Left ventricle myocardium inferior (tissue), 1 donor: Measurements from ENCODE around the gene ARHGEF4. TPM values are rescaled to one million over a fixed set of nuclear protein-coding genes. Genes with fewer than 3 reads are reported as not detected.

ENCODE experiments used
- DNase-seq: peaks from one replicate; pipeline ENCODE4 v3.0.0-alpha.2; 2020
- H3K27ac ChIP-seq: fragments of 200-600 bp; replicated peaks from 2 replicates; pipeline ENCODE4 v1.8.0; 2021
- H3K27me3 ChIP-seq: fragments of 200-600 bp; 2 replicates; pipeline ENCODE4 v1.8.0; 2021; ENCODE audit warnings: low read depth
- H3K36me3 ChIP-seq: fragments of 200-600 bp; 2 replicates; pipeline ENCODE4 v1.8.0; 2021
- H3K4me1 ChIP-seq: fragments of 200-600 bp; 2 replicates; pipeline ENCODE4 v1.8.0; 2021
- H3K4me3 ChIP-seq: fragments of 200-600 bp; 2 replicates; pipeline ENCODE4 v1.8.0; 2021; ENCODE audit warnings: mild to moderate bottlenecking, moderate library complexity
- H3K9me3 ChIP-seq: fragments of 200-600 bp; replicated peaks from 2 replicates; pipeline ENCODE4 v1.8.0; 2021
- CTCF ChIP-seq: fragments of 200-600 bp; IDR thresholded peaks from 2 replicates; pipeline ENCODE4 v1.8.0; 2021; ENCODE audit warnings: antibody characterized with exemption, mild to moderate bottlenecking, borderline replicate concordance
- intact Hi-C: fragments of 100-400 bp; cut with micrococcal nuclease; formaldehyde crosslinking; loops from one replicate; pipeline ENCODE4 v1.11.0; 2022
- total RNA-seq: library from RNA; stranded (reverse); fragmentation: NEBNext Ultra II Directional; extraction: Animal tissue kit (Norgen Biotek cat#: 25700); gene quantifications from one replicate; pipeline ENCODE4 v1.2.1, GENCODE V29; 2021
- donor health status: DM: no; HTN: yes; CAD: no; lungs with severe emphysema.

Gene ARHGEF4
- total RNA-seq, 1 donor from 2014 or later = 5.3 TPM

- TF ChIP-seq CTCF = no peak
- H3K27ac ChIP-seq = no peak overlapping the region
- no peak for DNase-seq
- H3K4me3 ChIP-seq = no peak overlapping the region
- intact Hi-C loops = loop anchor here (5.0 kb wide), 1 partner anchor 73 kb away; no protein-coding TSS in a partner anchor
- peaks cover 15% of the 10 kb centered on the region for H3K27me3 ChIP-seq
- no peaks in the 10 kb centered on the region for H3K36me3 ChIP-seq
- peaks cover 18% of the 10 kb centered on the region for H3K4me1 ChIP-seq
- no peaks in the 10 kb centered on the region for H3K9me3 ChIP-seq
Observed at GRCh38 chr2:130799295-130799694, 37.4 kb upstream of the ARHGEF4 start.

- no peak for TF ChIP-seq CTCF
- no peaks in the 10 kb centered on the region for H3K4me1 ChIP-seq
- DNase-seq = no peak
- H3K9me3 ChIP-seq = peaks cover 6% of the 10 kb centered on the region
- no peak overlapping the region for H3K4me3 ChIP-seq
- no peaks in the 10 kb centered on the region for H3K36me3 ChIP-seq
- no peak overlapping the region for H3K27ac ChIP-seq
- peaks cover 17% of the 10 kb centered on the region for H3K27me3 ChIP-seq
- intact Hi-C loops = no loop called here
Observed at GRCh38 chr2:130805613-130806012, 31.1 kb upstream of the ARHGEF4 start.

- intact Hi-C loops = no loop called here
- no peak for DNase-seq
Observed at GRCh38 chr2:130806370-130806769, 30.3 kb upstream of the ARHGEF4 start.

GRCh38 chr2:130807659-130808385 lies 28.9 kb upstream of the ARHGEF4 start:
- H3K4me1 ChIP-seq = no peaks in the 10 kb centered on the region
- no peak for DNase-seq
- peaks cover 6% of the 10 kb centered on the region for H3K9me3 ChIP-seq
- H3K36me3 ChIP-seq = no peaks in the 10 kb centered on the region
- peaks cover 17% of the 10 kb centered on the region for H3K27me3 ChIP-seq
- H3K4me3 ChIP-seq = no peak overlapping the region
- intact Hi-C loops = no loop called here
- TF ChIP-seq CTCF = no peak
- H3K27ac ChIP-seq = no peak overlapping the region

More at GRCh38 chr2:130806370-130806769, 30.3 kb upstream of the ARHGEF4 start:
- Histone ChIP-seq H3K27me3 (peaks cover 17% of the 10 kb centered on the region), H3K36me3 (no peaks in the 10 kb centered on the region), H3K27ac (no peak overlapping the region), H3K4me3 (no peak overlapping the region), H3K9me3 (peaks cover 6% of the 10 kb centered on the region), H3K4me1 (no peaks in the 10 kb centered on the region)
- TF ChIP-seq CTCF = no peak

- no peak overlapping the region for H3K27ac ChIP-seq
- no peak for TF ChIP-seq CTCF
- no peak overlapping the region for H3K4me3 ChIP-seq
- no peak for DNase-seq
- no peaks in the 10 kb centered on the region for H3K36me3 ChIP-seq
- no peaks in the 10 kb centered on the region for H3K4me1 ChIP-seq
- peaks cover 24% of the 10 kb centered on the region for H3K27me3 ChIP-seq
- intact Hi-C loops = no loop called here
- H3K9me3 ChIP-seq = peaks cover 6% of the 10 kb centered on the region
Observed at GRCh38 chr2:130808482-130809268, 28.0 kb upstream of the ARHGEF4 start.
